ENCODE data around the gene KDM5C. TPM values are rescaled to one million over a fixed set of nuclear protein-coding genes. Genes with fewer than 3 reads are reported as not detected.

The KDM5C gene
- total and polyA plus RNA-seq, 10 donors = 10.4 to 165 (median 114) TPM

GRCh38 chrX:53223068-53223693, 1.8 kb downstream of the KDM5C start:
- WGBS, 5 donors = 0 to 61% (median 38%) methylated on average over 1 to 2 of the region's 2 CpGs

GRCh38 chrX:53211391-53211978, 13.5 kb downstream of the KDM5C start:
- DNase-seq = no peak
- H3K27ac ChIP-seq = no peak overlapping the region
- H3K4me3 ChIP-seq = no peak overlapping the region
- H3K36me3 ChIP-seq = peaks cover 21 to 100% (median 99%) of the 10 kb centered on the region in 6 donors
- 93 to 98% (median 97%) methylated on average over 9 of the region's 9 CpGs for WGBS, 5 donors
- no peak for TF ChIP-seq CTCF (IDR thresholded peaks at IDR 0.05 in 8 of 11, conservative IDR thresholded peaks at IDR 0.05 in 3 of 11)
- TF ChIP-seq POLR2AphosphoS5 (IDR thresholded peaks at IDR 0.05) = peak in 1 of 3 donors; percentile 14
- TF ChIP-seq POLR2A (IDR thresholded peaks at IDR 0.05) = no peak
- H3K9me3 ChIP-seq = no peaks in the 10 kb centered on the region
- H3K27me3 ChIP-seq (replicated peaks in 1 of 7) = no peaks in the 10 kb centered on the region
- no peaks in the 10 kb centered on the region for H3K4me1 ChIP-seq
- intact Hi-C loops (cut with DNase I; ENCODE audit: low total_unique reads) = no loop called here

More at GRCh38 chrX:53223068-53223693, 1.8 kb downstream of the KDM5C start:
- TF ChIP-seq POLR2A (IDR thresholded peaks at IDR 0.05) (no peak), POLR2AphosphoS5 (IDR thresholded peaks at IDR 0.05) (no peak)
- peak overlapping the region in 1 of 8 donors; percentile 92 for H3K27ac ChIP-seq
- intact Hi-C loops (cut with DNase I; ENCODE audit: low total_unique reads) = no loop called here
- peak overlapping the region; percentile 66 to 98 (median 88) for H3K4me3 ChIP-seq
- H3K4me1 ChIP-seq = peaks cover 26 to 43% (median 34%) of the 10 kb centered on the region in 6 donors
- peaks cover 0 to 37% (median 23%) of the 10 kb centered on the region in 6 donors for H3K36me3 ChIP-seq
- no peaks in the 10 kb centered on the region for H3K9me3 ChIP-seq
- no peaks in the 10 kb centered on the region for H3K27me3 ChIP-seq (replicated peaks in 1 of 7)
- no peak for DNase-seq

GRCh38 chrX:53196678-53197077, 28.3 kb downstream of the KDM5C start:
- Histone ChIP-seq H3K36me3 (peaks cover 26 to 100% (median 96%) of the 10 kb centered on the region in 6 donors), H3K4me3 (no peak overlapping the region), H3K27me3 (replicated peaks in 1 of 7) (no peaks in the 10 kb centered on the region), H3K9me3 (no peaks in the 10 kb centered on the region), H3K27ac (no peak overlapping the region), H3K4me1 (no peaks in the 10 kb centered on the region)
- DNase-seq = no peak
- intact Hi-C loops (cut with DNase I; ENCODE audit: low total_unique reads) = no loop called here
- WGBS, 5 donors = 97 to 100% (median 98%) methylated on average over 2 to 12 of the region's 12 CpGs
- TF ChIP-seq CTCF (IDR thresholded peaks at IDR 0.05 in 8 of 11, conservative IDR thresholded peaks at IDR 0.05 in 3 of 11) (no peak), POLR2AphosphoS5 (IDR thresholded peaks at IDR 0.05) (peak in 2 of 3 donors; percentile 25 to 57)

GRCh38 chrX:53195401-53195800, 29.6 kb downstream of the KDM5C start:
- Histone ChIP-seq H3K27me3 (replicated peaks in 1 of 7) (no peaks in the 10 kb centered on the region), H3K4me3 (no peak overlapping the region), H3K36me3 (peaks cover 23 to 100% (median 90%) of the 10 kb centered on the region in 6 donors), H3K4me1 (no peaks in the 10 kb centered on the region), H3K27ac (no peak overlapping the region), H3K9me3 (no peaks in the 10 kb centered on the region)
- DNase-seq = no peak
- no peak for TF ChIP-seq POLR2AphosphoS5 (IDR thresholded peaks at IDR 0.05)
- TF ChIP-seq POLR2A (IDR thresholded peaks at IDR 0.05) = no peak
- no peak for TF ChIP-seq CTCF (IDR thresholded peaks at IDR 0.05 in 8 of 11, conservative IDR thresholded peaks at IDR 0.05 in 3 of 11)
- 83 to 100% (median 91%) methylated on average over 2 of the region's 2 CpGs for WGBS, 5 donors
- intact Hi-C loops (cut with DNase I; ENCODE audit: low total_unique reads) = no loop called here

Measured in spleen (tissue), 11 donors.